Measurements from ENCODE around the gene PPM1F.
A peak's percentile ranks its signal among the peaks of the same experiment; 100 is the strongest.

PPM1F gene

GRCh38 chr22:21948390-21948789 is 4.3 kb downstream of the PPM1F start:
- in situ Hi-C loops (cut with MboI; ENCODE audit: low sequenced_read_pairs, unreplicated experiment): loop anchor here (10.0 kb wide), 1 partner anchor 244 kb away; no protein-coding TSS in a partner anchor
- no peak for TF ChIP-seq CTCF (IDR thresholded peaks at IDR 0.05; ENCODE audit: borderline replicate concordance, control extremely low read depth, extremely low read depth, insufficient read depth, missing control alignments)
- no peak for DNase-seq (ENCODE audit: low spot score)

GRCh38 chr22:21947040-21948014 is 5.3 kb downstream of the PPM1F start:
- in situ Hi-C loops (cut with MboI; ENCODE audit: low sequenced_read_pairs, unreplicated experiment): loop anchor here (10.0 kb wide), 1 partner anchor 243 kb away; no protein-coding TSS in a partner anchor
- peak; percentile 10 for TF ChIP-seq CTCF (IDR thresholded peaks at IDR 0.05; ENCODE audit: borderline replicate concordance, control extremely low read depth, extremely low read depth, insufficient read depth, missing control alignments)
- no peak for DNase-seq (ENCODE audit: low spot score)

- no peak for TF ChIP-seq CTCF (IDR thresholded peaks at IDR 0.05; ENCODE audit: borderline replicate concordance, control extremely low read depth, extremely low read depth, insufficient read depth, missing control alignments)
- in situ Hi-C loops (cut with MboI; ENCODE audit: low sequenced_read_pairs, unreplicated experiment): loop anchor here (10.0 kb wide), 1 partner anchor 242 kb away; no protein-coding TSS in a partner anchor
- DNase-seq (ENCODE audit: low spot score): no peak
These were observed 6.3 kb downstream of the PPM1F start for GRCh38 chr22:21946262-21946925.

- DNase-seq (ENCODE audit: low spot score): no peak
- in situ Hi-C loops (cut with MboI; ENCODE audit: low sequenced_read_pairs, unreplicated experiment): loop anchor here (10.0 kb wide), 1 partner anchor 241 kb away; no protein-coding TSS in a partner anchor
- no peak for TF ChIP-seq CTCF (IDR thresholded peaks at IDR 0.05; ENCODE audit: borderline replicate concordance, control extremely low read depth, extremely low read depth, insufficient read depth, missing control alignments)
These were observed 7.0 kb downstream of the PPM1F start for GRCh38 chr22:21945453-21946261.

- in situ Hi-C loops (cut with MboI; ENCODE audit: low sequenced_read_pairs, unreplicated experiment): loop anchor here (10.0 kb wide), 1 partner anchor 240 kb away; no protein-coding TSS in a partner anchor
- no peak for TF ChIP-seq CTCF (IDR thresholded peaks at IDR 0.05; ENCODE audit: borderline replicate concordance, control extremely low read depth, extremely low read depth, insufficient read depth, missing control alignments)
- DNase-seq (ENCODE audit: low spot score): no peak
These were observed 7.8 kb downstream of the PPM1F start for GRCh38 chr22:21944871-21945270.
